Lung (tissue), 12 donors: ENCODE measurements around the gene EFNA5. TPM values are rescaled to one million over a fixed set of nuclear protein-coding genes. Genes with fewer than 3 reads are reported as not detected.
A peak's percentile ranks its signal among the peaks of the same experiment; 100 is the strongest.

Experiments
- ATAC-seq: fragments of 200-7000 bp; cut with Tn5 transposase; one replicate; pipeline ENCODE4 v1.9.1; 2020; ENCODE audit warnings: moderate number of reproducible peaks; ENCODE audit not compliant: insufficient read depth, low FRiP score
- DNase-seq, 3 donors: peaks; one replicate each; pipeline ENCODE4 v3.0.0-alpha.2; 2013 to 2017
- H3K27ac ChIP-seq, 2 donors: one replicate each; pipeline ENCODE4 v1.5.1; 2013; ENCODE audit warnings: mild to moderate bottlenecking in 2 of 2, moderate library complexity in 2 of 2, control low read depth in 1 of 2, inconsistent platforms in 1 of 2, low read depth in 1 of 2, low read length in 1 of 2
- H3K27me3 ChIP-seq, 3 donors: one replicate each; pipeline ENCODE4 v1.5.1; 2013; ENCODE audit warnings: low read length in 2 of 3; ENCODE audit not compliant: control insufficient read depth in 3 of 3, insufficient read depth in 3 of 3
- H3K36me3 ChIP-seq, 4 donors: one replicate each; pipeline ENCODE4 v1.5.1; 2013; ENCODE audit warnings: low read length in 4 of 4, mild to moderate bottlenecking in 1 of 4, moderate library complexity in 1 of 4; ENCODE audit not compliant: control insufficient read depth in 4 of 4, insufficient read depth in 4 of 4
- H3K4me1 ChIP-seq, 5 donors: one replicate each; pipeline ENCODE4 v1.5.1; 2013; ENCODE audit warnings: low read length in 5 of 5, mild to moderate bottlenecking in 2 of 5, moderate library complexity in 1 of 5; ENCODE audit not compliant: control insufficient read depth in 5 of 5, insufficient read depth in 5 of 5
- H3K4me3 ChIP-seq: one replicate; pipeline ENCODE4 v1.5.1; 2013; ENCODE audit warnings: mild to moderate bottlenecking, control low read depth, moderate library complexity
- H3K9ac ChIP-seq, 2 donors: one replicate each; pipeline ENCODE4 v1.5.1; 2013; ENCODE audit warnings: low read length in 2 of 2, control low read depth in 1 of 2; ENCODE audit not compliant: insufficient read depth in 1 of 2
- H3K9me3 ChIP-seq, 4 donors: one replicate each; pipeline ENCODE4 v1.5.1; 2013; ENCODE audit warnings: low read length in 3 of 4, mild to moderate bottlenecking in 1 of 4, moderate library complexity in 1 of 4; ENCODE audit not compliant: control insufficient read depth in 4 of 4, insufficient read depth in 3 of 4
- WGBS, 2 donors: extraction: QIAGEN DNeasy Blood & Tissue Kit; methylation state at CpG; one replicate each; pipeline ENCODE4 v1.1.7; 2013; 5-methylcytosine and 5-hydroxymethylcytosine counted together
- polyA plus RNA-seq, 2 donors: library from polyadenylated mRNA; stranded (reverse); fragments of 200-250 nt; gene quantifications; one replicate each; pipeline ENCODE4 v1.2.1, GENCODE V29; 2013
- total RNA-seq, 2 donors: library from RNA; depleted of rRNA in 1 of 2; stranded (reverse); fragments of >200 nt in 1 of 2; gene quantifications; one replicate each; pipeline ENCODE4 v1.2.1, GENCODE V29; 2014 to 2021
- TF ChIP-seq, protein P1 (sequence below): IDR thresholded peaks from 2 replicates; pipeline ENCODE4 v1.5.1; 2012; ENCODE audit warnings: mild to moderate bottlenecking; ENCODE audit errors: control extremely low read depth, extremely low read depth
- donor health status: control.
- donor health status: control.
- donor health status: Bipolar disorder and iron deficiency.
- donor health status: healthy.
- donor health status: DM: yes; HTN: yes; CAD: no.

EFNA5 gene
- total and polyA plus RNA-seq, 4 donors = 2.1 to 18.4 (median 7.8) TPM

DNA sequence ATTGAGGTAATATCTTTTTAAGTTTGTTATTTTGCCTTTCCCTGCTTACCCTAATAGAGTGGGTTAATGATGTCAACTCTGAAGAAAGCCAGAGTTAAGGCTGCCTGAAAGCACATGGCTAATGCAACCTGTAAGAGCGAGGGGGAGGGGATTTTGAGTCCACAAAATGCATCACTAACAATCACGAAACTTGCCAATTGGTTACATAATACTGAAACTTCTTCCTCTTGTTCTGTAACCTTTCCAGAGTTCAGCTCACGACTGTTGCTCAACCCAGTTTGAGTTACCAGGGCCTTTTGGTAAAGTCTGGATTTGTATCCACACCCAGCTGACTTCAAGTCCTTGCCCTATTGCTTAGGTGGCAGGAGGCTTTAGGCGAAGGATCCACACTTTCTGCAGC, 308.8 kb downstream of the EFNA5 start:
- TF ChIP-seq, protein P1, sequence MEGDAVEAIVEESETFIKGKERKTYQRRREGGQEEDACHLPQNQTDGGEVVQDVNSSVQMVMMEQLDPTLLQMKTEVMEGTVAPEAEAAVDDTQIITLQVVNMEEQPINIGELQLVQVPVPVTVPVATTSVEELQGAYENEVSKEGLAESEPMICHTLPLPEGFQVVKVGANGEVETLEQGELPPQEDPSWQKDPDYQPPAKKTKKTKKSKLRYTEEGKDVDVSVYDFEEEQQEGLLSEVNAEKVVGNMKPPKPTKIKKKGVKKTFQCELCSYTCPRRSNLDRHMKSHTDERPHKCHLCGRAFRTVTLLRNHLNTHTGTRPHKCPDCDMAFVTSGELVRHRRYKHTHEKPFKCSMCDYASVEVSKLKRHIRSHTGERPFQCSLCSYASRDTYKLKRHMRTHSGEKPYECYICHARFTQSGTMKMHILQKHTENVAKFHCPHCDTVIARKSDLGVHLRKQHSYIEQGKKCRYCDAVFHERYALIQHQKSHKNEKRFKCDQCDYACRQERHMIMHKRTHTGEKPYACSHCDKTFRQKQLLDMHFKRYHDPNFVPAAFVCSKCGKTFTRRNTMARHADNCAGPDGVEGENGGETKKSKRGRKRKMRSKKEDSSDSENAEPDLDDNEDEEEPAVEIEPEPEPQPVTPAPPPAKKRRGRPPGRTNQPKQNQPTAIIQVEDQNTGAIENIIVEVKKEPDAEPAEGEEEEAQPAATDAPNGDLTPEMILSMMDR = no peak
- H3K9ac ChIP-seq = no peak overlapping the region
- no peaks in the 10 kb centered on the region for H3K27me3 ChIP-seq
- DNase-seq (peak; percentile 32 to 78 (median 70)), ATAC-seq (peak; percentile 43)
- no peaks in the 10 kb centered on the region for H3K9me3 ChIP-seq
- H3K4me3 ChIP-seq = no peak overlapping the region
- no peaks in the 10 kb centered on the region for H3K36me3 ChIP-seq
- H3K4me1 ChIP-seq = peaks cover 0 to 13% (median 0%) of the 10 kb centered on the region in 5 donors
- no peak overlapping the region for H3K27ac ChIP-seq
- 40 to 43% methylated on average over 4 of the region's 4 CpGs for WGBS, 2 donors

GRCh38 chr5:107359916-107360234, 310.9 kb downstream of the EFNA5 start:
- H3K27me3 ChIP-seq = no peaks in the 10 kb centered on the region
- no peak for DNase-seq
- no peaks in the 10 kb centered on the region for H3K36me3 ChIP-seq
- TF ChIP-seq, protein P1 = no peak
- H3K4me1 ChIP-seq = peaks cover 0 to 13% (median 0%) of the 10 kb centered on the region in 5 donors
- no peak overlapping the region for H3K9ac ChIP-seq
- 48 to 53% methylated on average over 2 of the region's 2 CpGs for WGBS, 2 donors
- no peaks in the 10 kb centered on the region for H3K9me3 ChIP-seq
- H3K27ac ChIP-seq = no peak overlapping the region
- no peak for ATAC-seq
- H3K4me3 ChIP-seq = no peak overlapping the region

DNA sequence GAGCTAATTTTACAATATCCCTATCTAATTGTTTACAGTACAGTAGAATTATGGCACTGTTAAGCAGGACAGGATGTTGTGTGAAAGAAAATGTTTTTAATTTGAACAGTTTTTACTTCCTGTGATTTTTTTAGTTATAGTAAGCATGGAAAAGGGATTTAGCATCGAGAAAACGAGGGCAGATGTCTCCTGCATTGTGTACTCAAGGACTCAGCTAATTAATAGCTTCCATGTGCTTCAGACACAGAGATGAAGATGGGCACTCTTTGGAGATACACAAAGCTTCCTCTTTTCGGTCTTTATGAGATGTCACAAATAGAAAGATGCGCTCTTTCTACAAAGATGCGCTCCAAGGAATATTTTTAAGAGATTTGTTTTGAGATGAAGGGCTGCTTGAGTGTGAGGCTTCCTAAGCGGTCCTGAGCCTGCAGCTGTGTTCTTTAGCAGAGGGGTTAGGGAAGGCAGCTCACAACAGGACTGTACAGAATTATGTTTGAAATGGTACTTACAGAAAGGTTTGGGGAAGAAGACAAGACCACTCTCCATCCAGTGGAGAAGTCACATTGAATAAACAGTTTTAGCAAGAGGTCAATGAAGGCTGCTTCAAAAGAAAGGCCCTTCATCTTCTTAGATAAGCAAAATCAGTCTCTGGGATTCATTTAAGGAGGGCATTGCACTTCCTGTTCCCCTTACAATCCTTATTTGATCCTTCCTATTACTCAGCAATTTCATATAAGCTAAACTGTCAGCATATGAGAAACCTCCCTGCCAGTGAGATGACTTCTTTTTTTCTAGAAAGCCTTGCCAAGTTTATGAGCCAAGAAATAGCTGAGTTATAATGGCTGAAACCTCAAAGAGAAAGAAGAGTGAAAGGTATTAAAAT, 311.5 kb downstream of the EFNA5 start:
- ATAC-seq = no peak
- no peaks in the 10 kb centered on the region for H3K36me3 ChIP-seq
- H3K9ac ChIP-seq = no peak overlapping the region
- H3K4me1 ChIP-seq = peaks cover 0 to 13% (median 0%) of the 10 kb centered on the region in 5 donors
- no peaks in the 10 kb centered on the region for H3K27me3 ChIP-seq
- peak in 2 of 3 donors; percentile 58 to 64 for DNase-seq
- WGBS, 2 donors = 72 to 79% methylated on average over 6 of the region's 6 CpGs
- no peaks in the 10 kb centered on the region for H3K9me3 ChIP-seq
- H3K4me3 ChIP-seq = no peak overlapping the region
- no peak overlapping the region for H3K27ac ChIP-seq
- TF ChIP-seq, protein P1 = no peak
